ENCODE measurements around the gene ARAP1. TPM values are rescaled to one million over a fixed set of nuclear protein-coding genes. Genes with fewer than 3 reads are reported as not detected.

ARAP1 gene
- total and polyA plus RNA-seq, 2 of the 8 experiments (the other 6 are each of a cell fraction or from before 2014, with no cell fraction given) = 25.7 to 61.6 TPM

- H2BK12ac ChIP-seq (ENCODE audit: low read depth, low read length) = no peak overlapping the region
- POLR2A ChIA-PET (ENCODE audit: partially characterized antibody) = no interaction called here
These were observed 50.1 kb downstream of the ARAP1 start for GRCh38 chr11:72702096-72702495.

More at GRCh38 chr11:72702096-72702495, 50.1 kb downstream of the ARAP1 start:
- CTCF ChIA-PET (ENCODE audit: partially characterized antibody) = interaction anchor here (1.2 to 8.3 kb wide), 4 partner anchors 10 to 211 kb away, joined by 3 to 79 read pairs (median 4); no protein-coding TSS in a partner anchor
- FAIRE-seq = no peak
- Histone ChIP-seq H3K79me2 (ENCODE audit: control insufficient read depth in 1 of 2, insufficient read depth in 2 of 2, low read length in 2 of 2) (no peaks in the 10 kb centered on the region), H2AK5ac (ENCODE audit: low read depth, low read length) (no peak overlapping the region), H3K4me3 (ENCODE audit: extremely low read depth in 1 of 4, insufficient read depth in 2 of 4, low read depth in 3 of 4, low read length in 4 of 4) (no peak overlapping the region), H3K14ac (ENCODE audit: insufficient read length) (no peak overlapping the region), H3K9ac (replicated peaks in 1 of 4; ENCODE audit: extremely low read depth in 1 of 4, low read depth in 3 of 4, low read length in 3 of 4) (no peak overlapping the region), H3K9me3 (ENCODE audit: insufficient read depth in 2 of 2, low read depth in 1 of 2, low read length in 1 of 2) (no peaks in the 10 kb centered on the region), H3K23me2 (ENCODE audit: low read depth, low read length) (peaks cover 2% of the 10 kb centered on the region; the same call in 1 of the 2 replicates), H2BK120ac (replicated peaks; ENCODE audit: low read depth, low read length) (no peak overlapping the region), H3K27ac (ENCODE audit: low read depth, low read length) (no peak overlapping the region), H3K56ac (replicated peaks; ENCODE audit: insufficient read length, low read depth, low read length) (no peak overlapping the region), H3K36me3 (ENCODE audit: control insufficient read depth in 2 of 4, insufficient read depth in 4 of 4, low read length in 3 of 4) (peaks cover 0 to 6% (median 0%) of the 10 kb centered on the region in 4 experiments; a peak in 1 of 8 replicates), H4K5ac (ENCODE audit: insufficient read length, low read depth, low read length) (no peak overlapping the region), H3K79me1 (ENCODE audit: low read depth, low read length) (no peaks in the 10 kb centered on the region; the same call in 1 of the 2 replicates), H2AFZ (ENCODE audit: low read length) (no peak overlapping the region), H3K4me2 (ENCODE audit: insufficient read depth in 1 of 2, low read depth in 2 of 2, low read length in 2 of 2) (no peak overlapping the region), H3K18ac (ENCODE audit: extremely low read depth, low read length) (no peak overlapping the region), H2BK15ac (ENCODE audit: low read length) (no peak overlapping the region), H2BK5ac (ENCODE audit: low read depth, low read length) (no peak overlapping the region), H3K4me1 (replicated peaks in 1 of 4; ENCODE audit: control insufficient read depth in 3 of 4, insufficient read depth in 4 of 4, low read length in 3 of 4) (peaks cover 11 to 40% (median 34%) of the 10 kb centered on the region in 4 experiments), H3K23ac (ENCODE audit: insufficient read length) (no peak overlapping the region), H4K91ac (replicated peaks; ENCODE audit: insufficient read length, low read length) (no peak overlapping the region), H4K20me1 (replicated peaks in 1 of 2; ENCODE audit: control insufficient read depth in 1 of 2, insufficient read depth in 2 of 2, low read length in 2 of 2) (peaks cover under 1 to 11% of the 10 kb centered on the region in 2 experiments), H3K27me3 (replicated peaks in 1 of 4; ENCODE audit: control insufficient read depth in 3 of 4, extremely low read depth in 1 of 4, insufficient read depth in 3 of 4, low read length in 3 of 4) (no peaks in the 10 kb centered on the region), H2BK20ac (ENCODE audit: low read length) (no peak overlapping the region), H4K8ac (ENCODE audit: extremely low read depth, insufficient read depth, low read length) (peak overlapping the region; percentile 79; the same call in 1 of the 2 replicates), H3K4ac (replicated peaks; ENCODE audit: insufficient read length, low read depth, low read length) (no peak overlapping the region)
- 94% methylated on average over 6 of the region's 7 CpGs; no CpG with 5 or more reads in 1 of the 2 experiments for WGBS, 2 experiments (ENCODE audit: extremely low coverage in 1 of 2, insufficient coverage in 1 of 2, insufficient read length in 1 of 2, insufficient replicate concordance in 2 of 2, low coverage in 1 of 2, low lambda C conversion rate in 2 of 2, missing lambda C conversion rate in 1 of 2)
- no peak for DNase-seq (ENCODE audit: low read depth in 1 of 2, low spot score in 2 of 2)
- TF ChIP-seq FOSL1 (IDR thresholded peaks at IDR 0.05; ENCODE audit: insufficient read depth, low read depth, low read length) = no peak
- TF ChIP-seq SP4 (IDR thresholded peaks at IDR 0.05; ENCODE audit: low read length) = no peak
- TF ChIP-seq CTBP2 (IDR thresholded peaks at IDR 0.05; ENCODE audit: borderline replicate concordance, insufficient read depth, insufficient read length, low read length) = no peak
- TF ChIP-seq ZNF274 (IDR thresholded peaks at IDR 0.05; ENCODE audit: borderline replicate concordance, extremely low read depth, low read length) = no peak
- no peak for TF ChIP-seq POLR2AphosphoS5 (IDR thresholded peaks at IDR 0.05; ENCODE audit: low read depth, low read length)
- TF ChIP-seq KDM4A (IDR thresholded peaks at IDR 0.05; ENCODE audit: low read depth, low read length, severe bottlenecking) = no peak
- no peak for TF ChIP-seq SP1 (IDR thresholded peaks at IDR 0.05; ENCODE audit: low read depth, low read length)

All from H1 (cell line).